Transverse colon (tissue), 4 donors: ENCODE data around the gene PROKR1. TPM values are rescaled to one million over a fixed set of nuclear protein-coding genes. Genes with fewer than 3 reads are reported as not detected.

Experiments used
- DNase-seq: peaks from one replicate; pipeline ENCODE4 v3.0.0-alpha.2; 2019
- H3K27ac ChIP-seq, 4 donors: fragments of 200-600 bp; sonication (generic); 2 replicates each; pipeline ENCODE4 v1.5.1; 2016 to 2018; ENCODE audit warnings: inconsistent platforms in 4 of 4
- H3K27me3 ChIP-seq: fragments of 200-600 bp; sonication (generic); 2 replicates; pipeline ENCODE4 v1.5.1; 2017; ENCODE audit warnings: inconsistent platforms
- H3K36me3 ChIP-seq, 4 donors: fragments of 200-600 bp; sonication (generic); 2 replicates each; pipeline ENCODE4 v1.5.1; 2017 to 2019; ENCODE audit warnings: inconsistent platforms in 4 of 4
- H3K4me1 ChIP-seq, 4 donors: fragments of 200-600 bp; sonication (generic); 2 replicates each; pipeline ENCODE4 v1.5.1; 2017 to 2020; ENCODE audit warnings: inconsistent platforms in 4 of 4
- H3K4me3 ChIP-seq, 4 donors: fragments of 200-600 bp; sonication (generic); 1 replicate in 1 of 4; 2 replicates in 3 of 4; pipeline versions ENCODE4 v1.5.1 to v1.6.1; 2017 to 2019; ENCODE audit warnings: inconsistent platforms in 4 of 4
- H3K9me3 ChIP-seq, 2 donors: fragments of 200-600 bp; sonication (generic); 2 replicates each; pipeline ENCODE4 v1.5.1; 2017 to 2019; ENCODE audit warnings: inconsistent platforms in 2 of 2
- EP300 ChIP-seq: sonication (generic); formaldehyde crosslinking; IDR thresholded peaks from one replicate; pipeline ENCODE4 v1.6.1; 2017; ENCODE audit warnings: antibody characterized with exemption, low read depth
- POLR2A ChIP-seq: fragments of 450-650 bp; IDR thresholded peaks from one replicate; pipeline ENCODE4 v1.6.1; 2016; ENCODE audit warnings: antibody characterized with exemption, mild to moderate bottlenecking, moderate library complexity
- POLR2AphosphoS5 ChIP-seq, 3 donors: sonication (generic); formaldehyde crosslinking; IDR thresholded peaks; one replicate each; pipeline ENCODE4 v1.6.1; 2016; ENCODE audit warnings: antibody characterized with exemption in 3 of 3
- WGBS, 2 donors: methylation state at CpG; one replicate each; pipeline ENCODE4 v1.1.5; 2018; ENCODE audit warnings: low coverage in 1 of 2; 5-methylcytosine and 5-hydroxymethylcytosine counted together
- in situ Hi-C, 4 donors: fragments of 200-750 bp; cut with MboI; loops; one replicate each; pipeline versions ENCODE4 v1.15.0 to v1.15.1; 2017; ENCODE audit warnings: low sequenced_read_pairs in 3 of 4, low pct_ligation_motif_present in 1 of 4, low pct_unique_long_range_greater_than_20kb in 1 of 4
- intact Hi-C: fragments of 100-400 bp; cut with DNase I; formaldehyde crosslinking; loops from one replicate; pipeline ENCODE4 v1.15.1; 2023; ENCODE audit warnings: low total_unique reads
- total RNA-seq, 4 donors: library from RNA; depleted of rRNA; stranded (reverse); fragments of >200 nt; gene quantifications; one replicate each; pipeline ENCODE4 v1.1.0, GENCODE V29; 2016
- TF ChIP-seq, protein P1 (sequence below), 5 experiments: fragments of 200-600 bp in 3 of 5; fragments of 450-650 bp in 2 of 5; sonication (generic) in 3 of 5; IDR thresholded peaks; 1 replicate in 2 of 5; 2 replicates in 3 of 5; pipeline ENCODE4 v1.5.1; 2016 to 2017; ENCODE audit warnings: antibody characterized with exemption in 5 of 5, inconsistent platforms in 3 of 5, mild to moderate bottlenecking in 2 of 5, moderate library complexity in 1 of 5

The PROKR1 gene
- total RNA-seq, 4 donors from 2014 or later: 0.16 to 2.2 TPM; not detected in 2

- Histone ChIP-seq H3K4me1 (no peaks in the 10 kb centered on the region), H3K4me3 (no peak overlapping the region), H3K27me3 (no peaks in the 10 kb centered on the region), H3K9me3 (no peaks in the 10 kb centered on the region), H3K27ac (no peak overlapping the region), H3K36me3 (no peaks in the 10 kb centered on the region)
- TF ChIP-seq POLR2AphosphoS5 (IDR thresholded peaks at IDR 0.05): no peak
- TF ChIP-seq POLR2A: no peak
- no peak for TF ChIP-seq EP300
- TF ChIP-seq, protein P1, sequence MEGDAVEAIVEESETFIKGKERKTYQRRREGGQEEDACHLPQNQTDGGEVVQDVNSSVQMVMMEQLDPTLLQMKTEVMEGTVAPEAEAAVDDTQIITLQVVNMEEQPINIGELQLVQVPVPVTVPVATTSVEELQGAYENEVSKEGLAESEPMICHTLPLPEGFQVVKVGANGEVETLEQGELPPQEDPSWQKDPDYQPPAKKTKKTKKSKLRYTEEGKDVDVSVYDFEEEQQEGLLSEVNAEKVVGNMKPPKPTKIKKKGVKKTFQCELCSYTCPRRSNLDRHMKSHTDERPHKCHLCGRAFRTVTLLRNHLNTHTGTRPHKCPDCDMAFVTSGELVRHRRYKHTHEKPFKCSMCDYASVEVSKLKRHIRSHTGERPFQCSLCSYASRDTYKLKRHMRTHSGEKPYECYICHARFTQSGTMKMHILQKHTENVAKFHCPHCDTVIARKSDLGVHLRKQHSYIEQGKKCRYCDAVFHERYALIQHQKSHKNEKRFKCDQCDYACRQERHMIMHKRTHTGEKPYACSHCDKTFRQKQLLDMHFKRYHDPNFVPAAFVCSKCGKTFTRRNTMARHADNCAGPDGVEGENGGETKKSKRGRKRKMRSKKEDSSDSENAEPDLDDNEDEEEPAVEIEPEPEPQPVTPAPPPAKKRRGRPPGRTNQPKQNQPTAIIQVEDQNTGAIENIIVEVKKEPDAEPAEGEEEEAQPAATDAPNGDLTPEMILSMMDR (IDR thresholded peaks at IDR 0.05): no peak
- no peak for DNase-seq
- intact Hi-C loops (no loop called here), in situ Hi-C loops (no loop called here)
- WGBS, 2 donors: 62 to 68% methylated on average over 3 of the region's 3 CpGs
These were observed 11.4 kb upstream of the PROKR1 start for GRCh38 chr2:68632021-68632420.

- DNase-seq: no peak
- WGBS, 2 donors: 61% methylated on average over 3 of the region's 3 CpGs; no CpG with 5 or more reads in 1 of the 2 donors
- Histone ChIP-seq H3K9me3 (no peaks in the 10 kb centered on the region), H3K4me1 (no peaks in the 10 kb centered on the region), H3K27me3 (peaks cover 19% of the 10 kb centered on the region), H3K27ac (no peak overlapping the region), H3K4me3 (no peak overlapping the region), H3K36me3 (no peaks in the 10 kb centered on the region)
- TF ChIP-seq POLR2AphosphoS5 (IDR thresholded peaks at IDR 0.05) (no peak), POLR2A (no peak), EP300 (no peak)
- TF ChIP-seq, protein P1 (IDR thresholded peaks at IDR 0.05): no peak
- in situ Hi-C loops (no loop called here), intact Hi-C loops (no loop called here)
These were observed 6.3 kb upstream of the PROKR1 start for GRCh38 chr2:68637047-68637446.

GRCh38 chr2:68643874-68644485 is 601 bp downstream of the PROKR1 start:
- peak overlapping the region; percentile 28 to 56 (median 41) for H3K4me3 ChIP-seq
- intact Hi-C loops: no loop called here
- WGBS, 2 donors: 14% methylated on average over 17 of the region's 17 CpGs; no CpG with 5 or more reads in 1 of the 2 donors

GRCh38 chr2:68645523-68645922 is 2.1 kb downstream of the PROKR1 start:
- H3K27me3 ChIP-seq: peaks cover 72% of the 10 kb centered on the region
- in situ Hi-C loops: no loop called here

More at GRCh38 chr2:68643874-68644485, 601 bp downstream of the PROKR1 start:
- Histone ChIP-seq H3K4me1 (peaks cover 4 to 15% (median 12%) of the 10 kb centered on the region in 4 donors), H3K9me3 (no peaks in the 10 kb centered on the region), H3K36me3 (no peaks in the 10 kb centered on the region), H3K27ac (no peak overlapping the region), H3K27me3 (peaks cover 76% of the 10 kb centered on the region)
- in situ Hi-C loops: no loop called here
- TF ChIP-seq POLR2AphosphoS5 (IDR thresholded peaks at IDR 0.05): no peak
- TF ChIP-seq, protein P1 (IDR thresholded peaks at IDR 0.05): no peak
- TF ChIP-seq EP300: no peak
- TF ChIP-seq POLR2A: no peak
- DNase-seq: no peak

More at GRCh38 chr2:68645523-68645922, 2.1 kb downstream of the PROKR1 start:
- Histone ChIP-seq H3K4me3 (no peak overlapping the region), H3K4me1 (peaks cover 4 to 15% (median 12%) of the 10 kb centered on the region in 4 donors), H3K36me3 (no peaks in the 10 kb centered on the region), H3K27ac (no peak overlapping the region), H3K9me3 (no peaks in the 10 kb centered on the region)
- TF ChIP-seq POLR2AphosphoS5 (IDR thresholded peaks at IDR 0.05) (no peak), POLR2A (no peak), EP300 (no peak)
- TF ChIP-seq, protein P1 (IDR thresholded peaks at IDR 0.05): no peak
- no peak for DNase-seq
- intact Hi-C loops: no loop called here
